HepG2 (cell line): ENCODE measurements around the gene MEGF11. TPM values are rescaled to one million over a fixed set of nuclear protein-coding genes. Genes with fewer than 3 reads are reported as not detected.

Source experiments
- ATAC-seq: fragments of 200-7000 bp; cut with Tn5 transposase; 3 replicates; pipeline ENCODE4 v1.9.1; 2020; ENCODE audit warnings: mild to moderate bottlenecking, moderate library complexity
- BruUV-seq: library from RNA; stranded (reverse); fragments of 400-500 nt; replicated peaks from 2 replicates; lab custom pipeline; 2021; lab: Mats Ljungman, UMichigan
- CTCF ChIA-PET: fragments of 300-600 bp; formaldehyde crosslinking; extraction: SDS; loops from one replicate; lab custom pipeline; 2021; ENCODE audit warnings: low total read pairs, inconsistent platforms, low intra/inter-chr PET ratio; lab: Yijun Ruan, JAX
- POLR2A ChIA-PET: fragments of 350-600 bp; sonication (Branson Sonifier 250); formaldehyde crosslinking; loops from one replicate; lab custom pipeline; 2020; ENCODE audit warnings: antibody characterized with exemption, inconsistent platforms; lab: Yijun Ruan, JAX
- DNase-seq: peaks from one replicate; pipeline ENCODE4 v3.0.0-alpha.2; 2015; ENCODE audit warnings: low spot score
- FAIRE-seq: peaks from 3 replicates; lab custom pipeline; 2011; peaks lifted over from hg19 to GRCh38; lab: Jason Lieb, UNC
- H2AFZ ChIP-seq: one replicate; pipeline ENCODE4 v1.6.1; 2011; ENCODE audit warnings: low read length, inconsistent platforms
- H3K27ac ChIP-seq: fragments of 300-600 bp; 3 replicates; pipeline ENCODE4 v1.8.0; 2011; ENCODE audit warnings: mixed run types, mild to moderate bottlenecking, mixed read lengths, low read length, inconsistent platforms; ENCODE audit not compliant: insufficient read depth; ENCODE audit errors: extremely low read length
- H3K27me3 ChIP-seq, 2 experiments: fragments of 200-600 bp in 1 of 2; 2 replicates in 1 of 2; 3 replicates in 1 of 2; pipeline versions ENCODE4 v1.6.0 to v1.8.0; 2011; ENCODE audit warnings: low read length in 2 of 2, mild to moderate bottlenecking in 2 of 2, moderate library complexity in 2 of 2, inconsistent platforms in 1 of 2; ENCODE audit not compliant: insufficient read depth in 2 of 2, control insufficient read depth in 1 of 2
- H3K36me3 ChIP-seq, 2 experiments: fragments of 200-600 bp in 1 of 2; replicated peaks in 1 of 2; 2 replicates in 1 of 2; 3 replicates in 1 of 2; pipeline versions ENCODE4 v1.5.1 to v1.8.0; 2011; ENCODE audit warnings: low read length in 2 of 2, inconsistent platforms in 1 of 2; ENCODE audit not compliant: insufficient read depth in 2 of 2, control insufficient read depth in 1 of 2
- H3K4me1 ChIP-seq: 2 replicates; pipeline ENCODE4 v1.5.1; 2012; ENCODE audit warnings: low read length, inconsistent platforms; ENCODE audit not compliant: insufficient read depth
- H3K4me2 ChIP-seq: 2 replicates; pipeline ENCODE4 v1.6.0; 2011; ENCODE audit warnings: low read depth, low read length, inconsistent platforms
- H3K4me3 ChIP-seq, 3 experiments: fragments of 200-600 bp in 1 of 3; sonication (generic), shearing (Covaris generic) in 1 of 3; replicated peaks in 1 of 3; 2 replicates each; pipeline ENCODE4 v1.5.1; 2011 to 2016; ENCODE audit warnings: low read length in 3 of 3, inconsistent platforms in 2 of 3, low read depth in 2 of 3, mild to moderate bottlenecking in 2 of 3, control low read depth in 1 of 3, mixed read lengths in 1 of 3; ENCODE audit not compliant: insufficient read depth in 1 of 3
- H3K79me2 ChIP-seq: one replicate; pipeline ENCODE4 v1.6.1; 2011; ENCODE audit warnings: low read length, inconsistent platforms; ENCODE audit not compliant: insufficient read depth
- H3K9ac ChIP-seq: 2 replicates; pipeline ENCODE4 v1.6.0; 2011; ENCODE audit warnings: mild to moderate bottlenecking, low read depth, low read length, inconsistent platforms; ENCODE audit not compliant: insufficient read depth
- H3K9me3 ChIP-seq: 2 replicates; pipeline ENCODE4 v1.5.1; 2012; ENCODE audit warnings: mild to moderate bottlenecking, low read length
- H4K20me1 ChIP-seq: 2 replicates; pipeline ENCODE4 v1.6.0; 2011; ENCODE audit warnings: inconsistent platforms, mild to moderate bottlenecking, low read length, moderate library complexity; ENCODE audit not compliant: insufficient read depth
- ARID2 ChIP-seq: sonication (generic); formaldehyde crosslinking; IDR thresholded peaks from 2 replicates; pipeline ENCODE4 v1.8.1; 2022; ENCODE audit warnings: mild to moderate bottlenecking, missing genetic modification reagents, borderline replicate concordance
- CEBPB ChIP-seq: IDR thresholded peaks from 2 replicates; pipeline ENCODE4 v1.6.1; 2011; ENCODE audit warnings: low read depth, low read length, improper control_type of control experiment, borderline replicate concordance
- CSRNP2 ChIP-seq: sonication (generic); formaldehyde crosslinking; conservative IDR thresholded peaks from 2 replicates; pipeline ENCODE4 v1.8.0; 2022; ENCODE audit warnings: low read depth, missing genetic modification reagents
- EEA1 ChIP-seq: sonication (generic); formaldehyde crosslinking; IDR thresholded peaks from 2 replicates; pipeline ENCODE4 v1.5.1; 2020; ENCODE audit warnings: mild to moderate bottlenecking, missing genetic modification reagents, borderline replicate concordance
- FOXP1 ChIP-seq, 2 experiments: fragments of 450-650 bp in 1 of 2; IDR thresholded peaks; 2 replicates each; pipeline ENCODE4 v1.6.1; 2017 to 2018; ENCODE audit warnings: antibody characterized with exemption in 1 of 2
- ISX ChIP-seq: sonication (generic); formaldehyde crosslinking; conservative IDR thresholded peaks from 2 replicates; pipeline ENCODE4 v1.5.0; 2020; ENCODE audit warnings: missing genetic modification reagents
- KDM3A ChIP-seq: IDR thresholded peaks from 2 replicates; pipeline ENCODE4 v1.6.1; 2018; ENCODE audit warnings: low read depth, missing compliant biosample characterization
- KDM5B ChIP-seq: sonication (generic); formaldehyde crosslinking; IDR thresholded peaks from 2 replicates; pipeline ENCODE4 v1.4.0; 2020; ENCODE audit warnings: missing genetic modification reagents, mild to moderate bottlenecking, borderline replicate concordance
- PHF21A ChIP-seq: sonication (generic); formaldehyde crosslinking; IDR thresholded peaks from 2 replicates; pipeline ENCODE4 v1.5.0; 2020; ENCODE audit warnings: mild to moderate bottlenecking, missing genetic modification reagents
- ZFP36L2 ChIP-seq: sonication (generic); formaldehyde crosslinking; IDR thresholded peaks from 2 replicates; pipeline ENCODE4 v1.4.0; 2020; ENCODE audit warnings: missing genetic modification reagents
- ZMYM3 ChIP-seq: sonication (generic); formaldehyde crosslinking; IDR thresholded peaks from 2 replicates; pipeline ENCODE4 v1.5.1; 2020; ENCODE audit warnings: mild to moderate bottlenecking, missing genetic modification reagents
- ZNF605 ChIP-seq: sonication (generic); formaldehyde crosslinking; IDR thresholded peaks from 2 replicates; pipeline ENCODE4 v1.8.0; 2022; ENCODE audit warnings: mild to moderate bottlenecking, missing genetic modification reagents
- ZNF878 ChIP-seq: sonication (generic); formaldehyde crosslinking; IDR thresholded peaks from 2 replicates; pipeline ENCODE4 v1.8.1; 2023; ENCODE audit warnings: mild to moderate bottlenecking, missing genetic modification reagents, moderate library complexity
- WGBS: methylation state at CpG from one replicate; pipeline ENCODE4 v1.1.6; 2017; ENCODE audit warnings: low lambda C conversion rate; 5-methylcytosine and 5-hydroxymethylcytosine counted together
- in situ Hi-C: cut with HindIII; loops from 2 replicates; pipeline ENCODE4 v1.10.0; 2017; ENCODE audit warnings: low pct_unique_long_range_greater_than_20kb; ENCODE audit not compliant: extremely low pct_ligation_motif_present
- intact Hi-C: fragments of 100-400 bp; cut with micrococcal nuclease; formaldehyde crosslinking; loops from one replicate; pipeline ENCODE4 v1.10.0; 2022; ENCODE audit not compliant: unreplicated experiment
- polyA plus RNA-seq, 8 experiments: library from polyadenylated mRNA; depleted of rRNA in 3 of 8; stranded (reverse) in 7 of 8; unstranded in 1 of 8; fragments of >200 nt; fragmentation: Illumina TruSeq in 4 of 8; extraction: Trizol in 4 of 8; gene quantifications; 2 replicates each; pipeline versions ENCODE4 v1.2.1 to v1.2.3, GENCODE V29; 2011 to 2016; ENCODE audit warnings: low read depth in 4 of 8, missing spikeins in 1 of 8, mixed read lengths in 1 of 8; ENCODE audit not compliant: insufficient read depth in 1 of 8
- total RNA-seq, 5 experiments: library from RNA; depleted of rRNA; stranded (reverse); fragments of >200 nt; fragmentation: Illumina TruSeq; extraction: Trizol; gene quantifications; 2 replicates each; pipeline ENCODE4 v1.2.3, GENCODE V29; 2016; ENCODE audit warnings: low read depth in 1 of 5
- TF ChIP-seq, protein P1 (sequence below): sonication (generic); formaldehyde crosslinking; IDR thresholded peaks from 2 replicates; pipeline ENCODE4 v1.5.1; 2020; ENCODE audit warnings: mild to moderate bottlenecking, moderate library complexity, missing genetic modification reagents

Gene MEGF11
- total and polyA plus RNA-seq, 2 of the 13 experiments (the other 11 are each of a cell fraction or from before 2014, with no cell fraction given): not detected

DNA sequence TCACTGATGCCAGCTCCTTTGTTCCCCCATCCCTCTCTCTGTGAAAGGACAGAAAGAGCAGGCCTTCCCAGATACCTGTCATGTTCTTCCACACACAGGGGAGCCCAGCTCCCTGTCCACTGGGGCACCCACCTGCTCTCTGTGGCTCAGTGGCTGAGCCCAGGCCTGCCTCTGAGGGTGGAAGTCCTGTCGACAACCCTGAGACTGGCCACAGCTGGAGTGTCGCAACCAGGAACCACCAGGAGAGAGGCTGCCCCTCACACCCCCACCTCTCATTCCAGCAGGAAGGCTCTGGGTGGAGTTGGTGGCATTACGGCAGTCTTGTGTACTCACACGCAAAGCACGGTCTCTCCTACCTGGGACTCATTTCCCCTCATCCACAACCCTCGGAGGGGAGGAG lies 66.3 kb downstream of the MEGF11 start:
- FAIRE-seq: no peak

DNA sequence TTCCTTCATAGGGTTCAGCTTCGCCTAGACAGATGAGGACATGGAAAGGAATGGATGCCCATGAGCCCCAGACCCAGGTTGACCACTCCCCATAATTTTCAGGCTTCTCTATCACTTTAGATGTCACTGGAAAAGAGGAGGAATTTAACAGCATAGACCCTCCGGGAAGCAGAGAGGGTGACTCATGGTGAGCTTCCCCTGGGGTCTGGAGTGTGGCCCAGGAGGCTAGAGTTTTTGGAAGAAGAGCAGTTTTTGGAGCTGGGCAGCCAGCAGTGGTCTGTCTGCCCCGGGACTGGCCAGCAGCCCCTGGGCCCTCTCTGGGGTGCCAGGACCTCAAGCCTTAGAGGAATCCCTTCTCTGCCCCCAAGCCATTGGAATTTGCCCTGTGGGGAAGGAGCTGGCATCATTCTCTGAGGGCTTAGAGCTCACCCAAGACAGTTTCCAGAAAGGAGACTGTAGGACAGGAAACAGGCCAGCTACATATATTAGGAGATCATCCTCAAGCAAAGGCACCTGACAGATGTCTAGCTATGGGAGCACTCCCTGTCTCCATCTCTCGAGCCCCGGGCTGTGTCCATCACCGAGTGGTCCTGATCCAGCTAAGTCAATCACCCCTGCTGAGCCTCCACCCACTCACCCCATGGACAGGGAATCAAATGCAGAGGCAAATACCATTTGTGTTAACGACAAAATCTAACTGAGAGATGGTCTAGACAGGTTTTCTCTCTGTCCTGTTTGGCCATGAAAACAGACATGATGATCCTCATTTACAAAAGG lies 67.3 kb downstream of the MEGF11 start:
- in situ Hi-C loops: no loop called here
- DNase-seq: no peak
- Histone ChIP-seq H3K4me1 (peaks cover 6% of the 10 kb centered on the region; the same call in 1 of the 2 replicates), H3K27me3 (peaks cover 3 to 48% of the 10 kb centered on the region in 2 experiments; a peak in 4 of 5 replicates), H3K9ac (no peak overlapping the region), H3K79me2 (no peaks in the 10 kb centered on the region), H4K20me1 (no peaks in the 10 kb centered on the region), H3K4me2 (no peak overlapping the region), H3K9me3 (no peaks in the 10 kb centered on the region), H3K27ac (no peak overlapping the region), H3K36me3 (no peaks in the 10 kb centered on the region), H3K4me3 (no peak overlapping the region), H2AFZ (no peak overlapping the region)
- POLR2A ChIA-PET: no interaction called here
- BruUV-seq: no TSS peak
- FAIRE-seq: no peak
- ATAC-seq: no peak
- CTCF ChIA-PET: no interaction called here
- 0% methylated on average over 5 of the region's 7 CpGs for WGBS
- intact Hi-C loops: no loop called here
- TF ChIP-seq ZMYM3 (CRISPR knock-in tag) (no peak), KDM3A (CRISPR knock-in tag) (no peak), ARID2 (CRISPR knock-in tag) (no peak), ZNF605 (CRISPR knock-in tag) (no peak), KDM5B (CRISPR knock-in tag) (no peak), FOXP1 (IDR thresholded peaks at IDR 0.05) (no peak), FOXP1 (CRISPR knock-in tag; IDR thresholded peaks at IDR 0.05) (no peak), EEA1 (no peak), ZFP36L2 (CRISPR knock-in tag) (no peak), ZNF878 (CRISPR knock-in tag) (no peak), ISX (CRISPR knock-in tag) (no peak), CSRNP2 (CRISPR knock-in tag) (no peak)
- TF ChIP-seq, protein P1, sequence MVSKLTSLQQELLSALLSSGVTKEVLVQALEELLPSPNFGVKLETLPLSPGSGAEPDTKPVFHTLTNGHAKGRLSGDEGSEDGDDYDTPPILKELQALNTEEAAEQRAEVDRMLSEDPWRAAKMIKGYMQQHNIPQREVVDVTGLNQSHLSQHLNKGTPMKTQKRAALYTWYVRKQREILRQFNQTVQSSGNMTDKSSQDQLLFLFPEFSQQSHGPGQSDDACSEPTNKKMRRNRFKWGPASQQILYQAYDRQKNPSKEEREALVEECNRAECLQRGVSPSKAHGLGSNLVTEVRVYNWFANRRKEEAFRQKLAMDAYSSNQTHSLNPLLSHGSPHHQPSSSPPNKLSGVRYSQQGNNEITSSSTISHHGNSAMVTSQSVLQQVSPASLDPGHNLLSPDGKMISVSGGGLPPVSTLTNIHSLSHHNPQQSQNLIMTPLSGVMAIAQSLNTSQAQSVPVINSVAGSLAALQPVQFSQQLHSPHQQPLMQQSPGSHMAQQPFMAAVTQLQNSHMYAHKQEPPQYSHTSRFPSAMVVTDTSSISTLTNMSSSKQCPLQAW (CRISPR knock-in tag): no peak

More for the DNA sequence above, 66.3 kb downstream of the MEGF11 start:
- Histone ChIP-seq H3K4me3 (no peak overlapping the region), H3K36me3 (no peaks in the 10 kb centered on the region), H3K4me2 (no peak overlapping the region), H3K9me3 (no peaks in the 10 kb centered on the region), H3K79me2 (no peaks in the 10 kb centered on the region), H2AFZ (no peak overlapping the region), H4K20me1 (no peaks in the 10 kb centered on the region), H3K27me3 (peaks cover 3 to 43% of the 10 kb centered on the region in 2 experiments; a peak in 4 of 5 replicates), H3K9ac (no peak overlapping the region), H3K4me1 (no peaks in the 10 kb centered on the region), H3K27ac (no peak overlapping the region)
- 4% methylated on average over 4 of the region's 6 CpGs for whole genome bisulfite sequencing
- ATAC-seq: no peak
- intact Hi-C loops (no loop called here), in situ Hi-C loops (no loop called here)
- no TSS peak for BruUV-seq
- TF ChIP-seq CEBPB (peak; percentile 35; the same call in 1 of the 2 replicates), PHF21A (CRISPR knock-in tag) (no peak)
- ChIA-PET POLR2A (no interaction called here), CTCF (no interaction called here)
- DNase-seq: no peak
